Measurements from ENCODE around the gene CYRIA. TPM values are rescaled to one million over a fixed set of nuclear protein-coding genes. Genes with fewer than 3 reads are reported as not detected.

Gene CYRIA
- polyA plus RNA-seq, 1 of the 3 experiments (the other 2 are of a cell fraction) = 0.13 TPM

GRCh38 chr2:16640001-16640700 lies 25.5 kb downstream of the CYRIA start:
- Histone ChIP-seq H3K79me2 (ENCODE audit: insufficient read depth) (no peaks in the 10 kb centered on the region), H3K9me2 (no peaks in the 10 kb centered on the region), H3K9me3 (no peaks in the 10 kb centered on the region), H3K4me2 (no peak overlapping the region), H3K4me1 (ENCODE audit: control insufficient read depth in 1 of 2, insufficient read depth in 2 of 2, low read depth in 1 of 2, low read length in 1 of 2) (peaks cover 20 to 23% of the 10 kb centered on the region in 2 experiments; a peak in 2 of 4 replicates), H3K9ac (no peak overlapping the region), H3K27ac (ENCODE audit: low read depth in 2 of 2, low read length in 1 of 2) (no peak overlapping the region), H3F3A (replicated peaks; ENCODE audit: insufficient read depth) (no peaks in the 10 kb centered on the region), H4K20me1 (ENCODE audit: insufficient read depth) (no peaks in the 10 kb centered on the region), H3K27me3 (ENCODE audit: insufficient read depth) (no peaks in the 10 kb centered on the region), H2AFZ (ENCODE audit: low read depth) (no peak overlapping the region), H3K36me3 (replicated peaks in 1 of 2; ENCODE audit: control insufficient read depth in 1 of 2, insufficient read depth in 2 of 2, low read length in 1 of 2) (no peaks in the 10 kb centered on the region), H3K4me3 (ENCODE audit: low read depth in 2 of 2, low read length in 1 of 2) (no peak overlapping the region)
- TF ChIP-seq RXRA (IDR thresholded peaks at IDR 0.05; ENCODE audit: borderline replicate concordance, low read depth) (no peak), NFIC (IDR thresholded peaks at IDR 0.05; ENCODE audit: borderline replicate concordance) (no peak), RAD21 (IDR thresholded peaks at IDR 0.05; ENCODE audit: low read length) (no peak), FOSL2 (IDR thresholded peaks at IDR 0.05; ENCODE audit: borderline replicate concordance, low read depth) (no peak), EP300 (IDR thresholded peaks at IDR 0.05; ENCODE audit: borderline replicate concordance in 1 of 2, low read depth in 1 of 2, low read length in 1 of 2) (no peak), JUND (IDR thresholded peaks at IDR 0.05) (no peak), ZBTB33 (IDR thresholded peaks at IDR 0.05; ENCODE audit: borderline replicate concordance, low read depth) (no peak), FOXM1 (IDR thresholded peaks at IDR 0.05; ENCODE audit: low read depth) (no peak), FOXJ3 (CRISPR knock-in tag; IDR thresholded peaks at IDR 0.05) (no peak), EZH2phosphoT487 (IDR thresholded peaks at IDR 0.05; ENCODE audit: borderline replicate concordance, low read depth) (no peak), ELF1 (IDR thresholded peaks at IDR 0.05) (no peak), REST (IDR thresholded peaks at IDR 0.05; ENCODE audit: low read depth, low read length) (no peak), USF1 (IDR thresholded peaks at IDR 0.05; ENCODE audit: borderline replicate concordance, low read depth) (no peak), MAX (IDR thresholded peaks at IDR 0.05; ENCODE audit: low read depth) (no peak)
- no peak for DNase-seq
- 57% methylated on average over 9 of the region's 9 CpGs for WGBS (ENCODE audit: low lambda C conversion rate)
- POLR2A ChIA-PET = no interaction called here
- CTCF ChIA-PET = interaction anchor here (0.7 to 4.7 kb wide), 10 partner anchors 11 to 791 kb away, joined by 3 to 43 read pairs (median 4); no protein-coding TSS in a partner anchor
